ENCODE measurements around the gene ACTR6. TPM values are rescaled to one million over a fixed set of nuclear protein-coding genes. Genes with fewer than 3 reads are reported as not detected.
A peak's percentile ranks its signal among the peaks of the same experiment; 100 is the strongest.

Gene ACTR6
- total and polyA plus RNA-seq, 9 of the 15 experiments (the other 6 are each of a cell fraction or from before 2014, with no cell fraction given): 26.1 to 109 (median 70.9) TPM

- TF ChIP-seq ZNF507 (tag; conservative IDR thresholded peaks at IDR 0.05): no peak
- TF ChIP-seq YY1 (IDR thresholded peaks at IDR 0.05; ENCODE audit: borderline replicate concordance in 1 of 3, control insufficient read depth in 1 of 3, extremely low read depth in 1 of 3, insufficient read depth in 3 of 3, insufficient read length in 1 of 3, insufficient replicate concordance in 2 of 3, low read depth in 1 of 3, low read length in 2 of 3): peak in 2 of 3 experiments; percentile 45 to 68
- no peak for TF ChIP-seq ZNF436 (CRISPR knock-in tag; IDR thresholded peaks at IDR 0.05)
- no peak for TF ChIP-seq ESRRA (IDR thresholded peaks at IDR 0.05; ENCODE audit: borderline replicate concordance, low read depth)
- TF ChIP-seq ZNF695 (CRISPR knock-in tag; IDR thresholded peaks at IDR 0.05): no peak
- TF ChIP-seq PHTF2 (CRISPR knock-in tag; IDR thresholded peaks at IDR 0.05): no peak
- TF ChIP-seq ZNF696 (CRISPR knock-in tag; conservative IDR thresholded peaks at IDR 0.05): no peak
- TF ChIP-seq ZFPM2 (CRISPR knock-in tag; IDR thresholded peaks at IDR 0.05): no peak
- no peak for TF ChIP-seq ZNF24 (IDR thresholded peaks at IDR 0.05)
- no peak for TF ChIP-seq NR4A1 (CRISPR knock-in tag; IDR thresholded peaks at IDR 0.05)
- TF ChIP-seq NR4A1 (tag; IDR thresholded peaks at IDR 0.05): no peak
- no peak for TF ChIP-seq CC2D1A (IDR thresholded peaks at IDR 0.05)
- TF ChIP-seq AFF4 (CRISPR knock-in tag; IDR thresholded peaks at IDR 0.05): 0 out of 2 replicates have a peak, but pooled peaks have one; percentile 66
- no peak for TF ChIP-seq HDAC2 (IDR thresholded peaks at IDR 0.05)
- TF ChIP-seq ERF (CRISPR knock-in tag; IDR thresholded peaks at IDR 0.05): no peak
- TF ChIP-seq TAL1 (IDR thresholded peaks at IDR 0.05): no peak
- no peak for TF ChIP-seq ZNF174 (CRISPR knock-in tag; IDR thresholded peaks at IDR 0.05)
- no peak for TF ChIP-seq NFXL1 (CRISPR knock-in tag; IDR thresholded peaks at IDR 0.05)
- no peak for TF ChIP-seq BRD9 (IDR thresholded peaks at IDR 0.05; ENCODE audit: low read depth, partially characterized antibody)
- no peak for TF ChIP-seq ELK3 (CRISPR knock-in tag; IDR thresholded peaks at IDR 0.05)
- no peak for TF ChIP-seq HNRNPK (IDR thresholded peaks at IDR 0.05; ENCODE audit: low read depth, low read length, poor library complexity, severe bottlenecking)
- no peak for TF ChIP-seq SNAPC5 (CRISPR knock-in tag; IDR thresholded peaks at IDR 0.05)
- no peak for TF ChIP-seq ARID2 (IDR thresholded peaks at IDR 0.05)
- TF ChIP-seq PCBP1 (IDR thresholded peaks at IDR 0.05; ENCODE audit: low read depth, low read length, poor library complexity, severe bottlenecking): peak; percentile 43
- TF ChIP-seq EP300 (IDR thresholded peaks at IDR 0.05; ENCODE audit: low read length): no peak; the same call in none of the 2 replicates
Observed at GRCh38 chr12:100266835-100267602, 66.4 kb downstream of the ACTR6 start, which contains the start of the genes DEPDC4 and SCYL2 (continued).

Measured in K562 (cell line).